Inflammatory macrophage treated with lipopolysaccharide for 1 hour (primary cell): ENCODE data around the gene KAT6B.

Experiments
- DNase-seq, 2 donors: peaks; one replicate each; pipeline ENCODE4 v3.0.0-alpha.2; 2020 to 2022

KAT6B gene

DNA sequence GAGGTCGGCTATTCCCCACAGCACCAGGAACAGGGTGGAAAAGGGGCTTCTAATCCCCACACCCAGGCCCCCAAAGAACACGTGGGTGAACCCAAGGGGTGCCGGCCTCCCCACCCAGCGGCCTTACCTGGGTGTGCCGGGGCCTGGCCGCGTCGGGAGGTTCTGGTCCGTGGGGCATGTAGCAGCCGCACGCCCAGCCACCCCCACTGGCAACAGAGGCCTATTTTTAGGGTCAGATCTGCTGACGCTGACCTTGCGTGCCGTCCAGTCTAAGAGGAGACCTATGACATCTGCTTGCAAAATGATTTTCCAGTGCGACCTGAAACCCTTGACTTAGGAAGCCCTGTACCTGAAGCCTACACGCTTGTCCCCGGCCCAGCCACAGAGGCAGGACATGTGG, 247.0 kb downstream of the KAT6B start:
- DNase-seq, result no peak

DNA sequence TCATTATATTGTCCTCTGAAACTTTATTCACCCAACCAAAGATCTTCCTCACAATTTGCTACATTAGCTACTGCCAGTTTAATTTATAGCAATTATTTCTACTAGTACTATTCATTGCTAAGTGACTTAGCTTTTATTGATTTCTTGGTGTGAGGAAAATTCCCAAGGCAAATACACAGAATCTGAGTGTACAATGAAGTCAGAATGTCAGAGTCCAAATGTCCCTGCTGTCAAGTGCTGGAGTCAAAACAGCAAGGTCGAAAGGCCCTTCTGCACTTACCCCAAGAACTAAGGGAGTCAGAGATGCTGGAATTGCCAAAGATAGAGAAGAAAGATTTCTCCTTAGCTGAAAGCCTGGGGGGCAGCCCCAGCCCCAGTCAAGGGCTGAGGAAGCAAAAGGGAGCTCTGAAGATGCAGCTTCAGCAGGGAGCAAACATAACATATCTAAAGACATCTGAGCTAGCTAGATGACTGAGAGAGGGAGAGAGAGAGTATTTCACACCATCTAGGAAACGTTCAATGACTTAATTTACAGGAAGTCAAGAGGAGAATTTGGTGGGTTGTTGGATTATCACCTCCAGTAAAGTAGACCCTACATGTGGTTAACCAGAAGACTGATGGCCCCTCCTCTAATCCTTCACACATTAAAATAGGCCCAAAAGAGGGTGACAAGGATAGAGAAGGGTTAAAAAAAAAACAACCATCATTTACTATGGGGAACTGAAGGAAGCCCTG, 248.5 kb downstream of the KAT6B start:
- no peak for DNase-seq

DNA sequence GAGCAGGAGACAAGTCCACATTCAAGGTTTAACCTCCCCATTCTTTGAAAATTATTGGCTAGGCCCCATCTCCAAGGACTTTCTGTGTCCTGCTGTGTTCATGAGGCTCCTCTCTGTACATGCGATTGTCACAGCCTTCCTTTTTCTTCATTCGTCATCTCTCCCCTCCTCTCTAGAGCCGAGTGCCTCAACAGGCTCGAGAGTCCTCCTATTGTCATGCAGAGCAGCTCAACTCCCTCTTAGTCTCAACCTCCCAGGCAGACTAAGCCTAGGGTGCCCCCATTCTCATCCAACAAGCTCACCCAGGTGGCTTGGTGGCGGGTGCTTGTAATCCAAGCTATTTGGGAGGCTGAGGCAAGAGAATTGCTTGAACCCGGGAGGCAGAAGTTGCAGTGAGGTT, 249.9 kb downstream of the KAT6B start:
- DNase-seq, result no peak

DNA sequence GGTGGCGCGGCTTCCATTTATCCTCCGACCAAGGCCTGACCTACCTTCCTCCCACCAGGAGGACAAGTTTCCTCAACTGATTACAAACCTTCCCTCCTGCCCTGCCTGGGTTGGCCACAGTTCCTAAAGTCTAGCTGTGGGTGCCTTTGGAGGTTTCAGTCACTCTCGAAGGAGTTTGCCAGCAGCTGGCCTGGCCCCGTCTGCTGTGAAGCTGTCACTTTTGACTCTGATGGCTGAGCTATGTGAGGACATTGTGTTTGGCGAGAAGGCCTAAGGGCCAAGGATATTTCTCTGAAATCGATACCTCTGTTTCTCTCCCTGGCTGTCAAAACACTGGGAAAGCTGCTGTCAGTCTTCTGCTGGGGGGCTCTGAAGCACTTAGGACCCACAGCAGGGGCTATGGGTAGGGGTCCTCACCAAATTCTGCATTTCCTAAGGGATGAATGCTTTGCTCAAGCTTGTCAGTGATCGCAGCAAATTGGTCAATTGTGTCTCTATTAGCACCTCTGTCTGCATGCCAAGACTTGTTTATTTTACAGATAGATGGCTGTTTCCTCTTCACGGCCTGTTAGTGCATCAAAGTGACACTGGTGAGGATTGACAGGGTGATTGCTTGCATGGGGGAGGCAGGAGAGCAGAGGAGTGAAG, 253.2 kb downstream of the KAT6B start:
- DNase-seq, result no peak

DNA sequence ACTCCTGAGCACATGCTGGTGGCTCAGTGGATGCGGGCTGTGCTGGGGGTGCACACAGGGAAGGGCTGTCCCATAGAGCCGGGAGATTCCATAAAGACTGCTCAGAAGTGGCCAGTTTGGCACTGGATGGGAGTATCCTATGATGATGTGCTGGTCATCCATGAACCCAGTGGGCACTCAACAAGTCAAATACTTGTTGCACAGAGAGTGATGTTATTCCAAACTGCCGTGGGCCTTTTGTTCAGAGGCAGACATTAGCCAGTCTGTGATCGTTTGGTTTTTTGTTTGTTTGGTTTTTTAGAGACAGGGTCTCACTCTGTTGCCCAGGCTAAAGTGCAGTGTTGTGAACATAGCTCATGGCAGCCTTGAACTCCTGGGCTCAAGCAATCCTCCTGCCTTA, 254.2 kb downstream of the KAT6B start:
- no peak for DNase-seq

DNA sequence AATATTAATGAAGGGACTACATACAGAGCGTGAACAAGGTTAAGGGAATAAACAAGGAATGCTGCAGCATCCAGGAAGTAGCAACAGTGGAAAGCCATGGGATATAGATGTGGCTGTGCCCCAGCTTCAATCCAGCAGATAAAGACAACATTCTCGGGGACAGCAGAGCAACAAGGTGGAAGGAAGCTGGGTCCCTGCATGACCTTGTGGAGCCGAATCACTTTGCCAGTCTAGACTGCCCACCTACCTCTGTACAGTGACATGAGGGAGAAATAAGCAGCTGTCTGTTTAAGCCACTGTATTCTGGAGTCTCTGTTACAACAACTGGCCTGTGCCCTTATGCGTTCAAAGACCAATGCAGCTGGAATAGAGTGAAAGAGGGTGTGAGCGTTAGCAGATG, 255.0 kb downstream of the KAT6B start:
- no peak for DNase-seq
